ENCODE measurements around the gene NEMP2.

The NEMP2 gene

GRCh38 chr2:190534310-190535120 lies at the start of gene NEMP2:
NEMP2 (minus strand) TSS chr2:190534722; CDS start chr2:190534655, 67 bp downstream.
- DNase-seq (peak; percentile 85 to 91), ATAC-seq (peak; percentile 89)
- Mint-ChIP-seq H3K27ac (peak within 1 kb of the TSS; percentile 99), H3K27me3 (no peaks in the 10 kb centered on the region), H3K4me3 (peak within 1 kb of the TSS; percentile 92 to 96), H3K9me3 (peaks cover 16 to 32% of the 10 kb centered on the region in 2 donors), H3K4me1 (peaks cover 57% of the 10 kb centered on the region)

GRCh38 chr2:190583507-190584337 lies 49.2 kb upstream of the NEMP2 start:
- H3K4me1 Mint-ChIP-seq = peaks cover 22% of the 10 kb centered on the region
- H3K27ac Mint-ChIP-seq = no peak overlapping the region
- no peaks in the 10 kb centered on the region for H3K9me3 Mint-ChIP-seq
- no peaks in the 10 kb centered on the region for H3K27me3 Mint-ChIP-seq
- ATAC-seq (no peak), DNase-seq (no peak)
- H3K4me3 Mint-ChIP-seq = no peak overlapping the region

- Mint-ChIP-seq H3K4me3 (no peak overlapping the region), H3K27me3 (no peaks in the 10 kb centered on the region), H3K4me1 (peaks cover 30% of the 10 kb centered on the region), H3K9me3 (no peaks in the 10 kb centered on the region), H3K27ac (no peak overlapping the region)
- ATAC-seq (no peak), DNase-seq (no peak)
Observed at GRCh38 chr2:190582736-190583506, 48.4 kb upstream of the NEMP2 start.

- H3K4me3 Mint-ChIP-seq = no peak overlapping the region
- H3K4me1 Mint-ChIP-seq = peaks cover 33% of the 10 kb centered on the region
- no peak overlapping the region for H3K27ac Mint-ChIP-seq
- ATAC-seq (no peak), DNase-seq (no peak)
- H3K9me3 Mint-ChIP-seq = no peaks in the 10 kb centered on the region
- H3K27me3 Mint-ChIP-seq = no peaks in the 10 kb centered on the region
Observed at GRCh38 chr2:190582019-190582418, 47.5 kb upstream of the NEMP2 start.

GRCh38 chr2:190579915-190580846 lies 45.7 kb upstream of the NEMP2 start:
- H3K9me3 Mint-ChIP-seq = no peaks in the 10 kb centered on the region
- H3K4me1 Mint-ChIP-seq = peaks cover 50% of the 10 kb centered on the region
- H3K27ac Mint-ChIP-seq = no peak overlapping the region
- no peak overlapping the region for H3K4me3 Mint-ChIP-seq
- DNase-seq (no peak), ATAC-seq (no peak)
- H3K27me3 Mint-ChIP-seq = no peaks in the 10 kb centered on the region

- no peaks in the 10 kb centered on the region for H3K9me3 Mint-ChIP-seq
- H3K27ac Mint-ChIP-seq = no peak overlapping the region
- H3K27me3 Mint-ChIP-seq = no peaks in the 10 kb centered on the region
- peaks cover 58% of the 10 kb centered on the region for H3K4me1 Mint-ChIP-seq
- ATAC-seq = no peak
- H3K4me3 Mint-ChIP-seq = no peak overlapping the region
- no peak for DNase-seq
Observed at GRCh38 chr2:190579058-190579410, 44.5 kb upstream of the NEMP2 start.

- no peaks in the 10 kb centered on the region for H3K9me3 Mint-ChIP-seq
- ATAC-seq = peak; percentile 64
- H3K4me1 Mint-ChIP-seq = peaks cover 57% of the 10 kb centered on the region
- peak overlapping the region; percentile 6 to 29 for H3K27ac Mint-ChIP-seq
- H3K4me3 Mint-ChIP-seq = peak overlapping the region in 1 of 2 donors; percentile 2
- no peak for DNase-seq
- H3K27me3 Mint-ChIP-seq = no peaks in the 10 kb centered on the region
Observed at GRCh38 chr2:190578158-190579057, 43.9 kb upstream of the NEMP2 start.

GRCh38 chr2:190576573-190576972 lies 42.1 kb upstream of the NEMP2 start:
- no peak overlapping the region for H3K27ac Mint-ChIP-seq
- no peak for DNase-seq
- H3K4me3 Mint-ChIP-seq = no peak overlapping the region
- H3K9me3 Mint-ChIP-seq = no peaks in the 10 kb centered on the region
- H3K4me1 Mint-ChIP-seq = peaks cover 49% of the 10 kb centered on the region
- H3K27me3 Mint-ChIP-seq = no peaks in the 10 kb centered on the region
- no peak for ATAC-seq

GRCh38 chr2:190575263-190575662 lies 40.7 kb upstream of the NEMP2 start:
- DNase-seq (no peak), ATAC-seq (no peak)
- Mint-ChIP-seq H3K4me1 (peaks cover 47% of the 10 kb centered on the region), H3K4me3 (peak overlapping the region in 1 of 2 donors; percentile 13), H3K27ac (peak overlapping the region in 1 of 2 donors; percentile 56), H3K9me3 (no peaks in the 10 kb centered on the region), H3K27me3 (no peaks in the 10 kb centered on the region)

- no peak for DNase-seq
- ATAC-seq = no peak
- Mint-ChIP-seq H3K4me1 (peaks cover 41% of the 10 kb centered on the region), H3K27me3 (no peaks in the 10 kb centered on the region), H3K9me3 (no peaks in the 10 kb centered on the region), H3K27ac (no peak overlapping the region), H3K4me3 (no peak overlapping the region)
Observed at GRCh38 chr2:190574169-190574568, 39.6 kb upstream of the NEMP2 start.

- H3K27me3 Mint-ChIP-seq = no peaks in the 10 kb centered on the region
- ATAC-seq (no peak), DNase-seq (no peak)
- H3K27ac Mint-ChIP-seq = no peak overlapping the region
- H3K4me1 Mint-ChIP-seq = peaks cover 26% of the 10 kb centered on the region
- no peak overlapping the region for H3K4me3 Mint-ChIP-seq
- peaks cover 7 to 10% of the 10 kb centered on the region in 2 donors for H3K9me3 Mint-ChIP-seq
Observed at GRCh38 chr2:190572246-190572645, 37.7 kb upstream of the NEMP2 start.

GRCh38 chr2:190571686-190572085 lies 37.2 kb upstream of the NEMP2 start:
- Mint-ChIP-seq H3K4me3 (no peak overlapping the region), H3K4me1 (peaks cover 21% of the 10 kb centered on the region), H3K27me3 (no peaks in the 10 kb centered on the region), H3K27ac (no peak overlapping the region), H3K9me3 (peaks cover 13 to 16% of the 10 kb centered on the region in 2 donors)
- no peak for DNase-seq
- no peak for ATAC-seq

- ATAC-seq (no peak), DNase-seq (no peak)
- Mint-ChIP-seq H3K4me1 (peaks cover 21% of the 10 kb centered on the region), H3K9me3 (peaks cover 16 to 24% of the 10 kb centered on the region in 2 donors), H3K4me3 (no peak overlapping the region), H3K27ac (no peak overlapping the region), H3K27me3 (no peaks in the 10 kb centered on the region)
Observed at GRCh38 chr2:190570871-190571270, 36.3 kb upstream of the NEMP2 start.

Measured in stimulated activated naive CD8-positive, alpha-beta T cell treated with anti-CD3 and anti-CD28 coated beads, Interleukin-15, amount 100 ng/mL, for 72 hours (primary cell).